HG02759 (cell line): Measurements from ENCODE around the gene TBC1D9B.

Experiments
- ATAC-seq: cut with Tn5 transposase; IDR thresholded peaks from one replicate; pipeline ENCODE4 v1.9.1; 2021; ENCODE audit warnings: mild to moderate bottlenecking, moderate library complexity; ENCODE audit not compliant: unreplicated experiment

TBC1D9B gene

DNA sequence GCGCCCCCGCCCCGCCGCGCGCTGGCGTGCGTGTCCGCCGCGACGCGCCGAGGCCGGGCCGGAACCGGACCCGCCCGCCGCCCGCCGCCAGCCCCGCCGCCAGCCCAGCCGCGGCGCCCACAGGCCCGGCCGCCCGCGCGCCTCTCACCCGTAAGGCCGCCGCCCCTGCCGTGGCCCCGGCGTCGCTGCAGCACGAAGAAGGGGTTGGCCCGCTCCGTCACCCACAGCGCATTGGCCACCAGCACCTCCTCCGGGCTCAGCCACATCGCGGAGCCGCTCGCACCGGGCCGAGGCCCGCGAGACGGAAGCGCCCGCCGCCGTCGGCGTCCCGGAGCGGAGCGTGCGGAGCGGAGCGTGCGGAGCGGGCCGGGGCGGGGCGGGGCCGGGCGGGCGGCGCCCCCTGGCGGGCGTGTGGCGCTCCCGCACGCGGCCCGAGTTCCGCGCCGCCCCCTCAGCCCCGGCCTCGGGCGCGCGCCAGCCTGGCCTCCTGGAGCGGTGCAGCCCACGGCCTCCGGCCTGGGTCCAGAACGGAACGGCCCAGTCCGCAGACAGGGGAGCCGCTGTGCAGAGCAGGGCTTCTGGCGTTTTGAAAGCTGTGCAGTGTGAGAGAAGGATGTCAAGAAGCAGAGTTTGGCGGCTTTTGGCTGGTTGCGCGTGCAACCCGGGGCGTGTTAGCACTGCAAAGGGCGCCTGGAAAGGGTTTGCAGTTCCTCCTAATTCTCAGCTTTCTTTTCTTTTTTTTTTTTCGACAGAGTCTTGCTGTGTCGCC is at the start of gene TBC1D9B:
Gene TBC1D9B, minus strand, starts transcription at position 342 of the 769 bp plus-strand sequence. Its CDS starts 76 bp downstream, at position 266.
- peak; percentile 92 for ATAC-seq

DNA sequence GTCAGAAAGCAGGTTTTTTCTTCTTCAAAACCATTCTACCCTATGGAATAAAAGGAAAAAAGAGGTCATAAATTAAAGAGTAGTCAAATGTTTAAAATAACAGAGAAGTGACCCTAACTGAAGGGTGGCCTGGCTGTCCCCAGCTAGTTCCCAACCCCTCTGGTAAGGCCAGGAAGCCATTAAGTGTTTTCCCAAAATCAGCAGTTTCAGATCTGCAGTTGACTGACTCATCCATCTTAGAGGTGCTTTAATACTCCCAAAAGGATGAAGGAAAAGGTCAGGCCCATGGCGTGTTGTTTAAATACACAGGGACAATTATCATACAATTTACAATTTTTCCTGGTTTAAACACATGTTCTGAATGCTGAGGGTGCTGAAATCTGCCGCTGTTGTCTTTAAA is 47.9 kb upstream of the TBC1D9B start:
- no peak for ATAC-seq

DNA sequence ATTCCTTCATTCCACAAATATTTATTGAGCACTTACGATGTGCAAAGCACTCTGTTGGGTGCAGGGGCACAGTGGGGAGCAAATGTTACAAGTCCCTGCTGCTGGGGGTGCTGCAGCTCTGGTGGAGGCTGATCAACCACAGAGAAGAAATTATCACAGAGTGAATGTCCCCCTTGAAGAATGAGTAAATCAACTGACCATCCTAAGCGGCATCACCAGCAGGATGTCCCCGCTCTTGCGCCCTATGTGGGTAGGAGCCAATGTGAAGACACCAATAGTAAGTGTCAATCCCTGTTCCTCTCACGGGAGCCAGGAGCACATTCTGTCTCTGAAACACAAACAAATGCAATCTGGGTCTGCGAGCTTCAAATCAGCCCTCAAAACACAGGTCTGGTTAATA is 47.4 kb upstream of the TBC1D9B start:
- no peak for ATAC-seq

DNA sequence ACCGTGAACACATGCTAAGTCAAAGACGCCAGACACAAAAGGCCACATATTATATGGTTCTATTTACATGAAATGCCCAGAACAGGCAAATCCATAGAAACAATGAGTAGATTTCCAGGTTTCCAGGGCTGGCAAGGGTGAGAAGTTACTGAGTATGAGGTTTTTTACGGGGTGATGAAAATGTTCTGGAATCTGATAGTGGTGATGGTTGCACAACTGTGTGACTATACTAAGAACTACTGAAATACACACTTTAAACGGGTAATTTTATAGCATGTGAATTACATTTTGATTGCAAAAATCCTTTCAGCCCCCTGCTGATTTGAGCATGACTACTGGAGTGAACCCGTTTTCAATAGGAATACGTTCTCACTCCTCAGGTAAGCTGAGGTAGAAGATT is 46.7 kb upstream of the TBC1D9B start:
- no peak for ATAC-seq

DNA sequence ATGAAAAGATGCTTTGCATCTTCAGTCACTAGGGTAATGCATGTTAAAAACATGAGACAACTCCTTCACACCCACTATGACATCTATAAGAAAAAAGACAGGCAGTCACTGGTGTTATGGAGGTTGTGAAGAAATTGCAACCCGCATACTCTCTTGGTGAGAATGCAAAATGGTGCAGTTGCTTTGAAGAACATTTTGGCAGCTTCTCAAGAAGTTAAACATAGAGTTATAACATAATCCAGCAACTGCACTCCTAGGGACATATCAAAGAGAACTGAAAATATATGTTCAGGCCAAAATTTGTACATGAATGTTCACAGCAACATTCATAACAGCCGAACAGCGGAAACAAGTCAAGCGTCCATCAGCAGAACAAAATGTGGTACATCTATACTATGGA is 46.3 kb upstream of the TBC1D9B start:
- no peak for ATAC-seq

DNA sequence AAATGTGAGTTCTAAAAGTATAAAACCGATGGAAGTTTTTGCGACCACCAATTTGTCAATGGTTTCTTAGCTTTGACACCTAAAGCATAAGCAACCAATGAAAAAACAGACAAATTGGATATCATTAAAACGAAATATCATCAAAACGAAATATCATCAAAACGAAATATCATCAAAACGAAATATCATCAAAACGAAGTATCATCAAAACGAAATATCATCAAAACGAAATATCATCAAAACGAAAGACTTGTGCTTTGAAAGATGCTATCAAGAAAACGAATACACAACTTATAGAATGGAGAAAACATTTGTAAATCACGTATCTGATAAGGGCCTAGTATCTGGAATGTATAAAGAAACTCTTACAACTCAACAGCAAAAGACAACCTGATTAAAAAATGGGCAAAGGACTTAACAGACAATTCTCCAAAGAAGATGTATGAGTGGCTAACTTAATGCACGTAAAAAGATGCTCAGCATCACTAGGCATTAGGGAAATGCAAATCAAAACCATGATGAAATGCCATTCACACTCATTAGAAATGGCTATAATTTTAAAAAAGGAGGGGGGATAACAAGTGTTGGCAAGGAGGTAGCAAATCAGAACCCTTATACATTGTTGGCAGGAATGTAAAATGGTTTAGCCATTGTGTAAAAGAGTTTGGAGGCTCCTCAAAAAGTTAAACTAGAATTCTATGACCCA is 29.4 kb upstream of the TBC1D9B start:
- no peak for ATAC-seq

DNA sequence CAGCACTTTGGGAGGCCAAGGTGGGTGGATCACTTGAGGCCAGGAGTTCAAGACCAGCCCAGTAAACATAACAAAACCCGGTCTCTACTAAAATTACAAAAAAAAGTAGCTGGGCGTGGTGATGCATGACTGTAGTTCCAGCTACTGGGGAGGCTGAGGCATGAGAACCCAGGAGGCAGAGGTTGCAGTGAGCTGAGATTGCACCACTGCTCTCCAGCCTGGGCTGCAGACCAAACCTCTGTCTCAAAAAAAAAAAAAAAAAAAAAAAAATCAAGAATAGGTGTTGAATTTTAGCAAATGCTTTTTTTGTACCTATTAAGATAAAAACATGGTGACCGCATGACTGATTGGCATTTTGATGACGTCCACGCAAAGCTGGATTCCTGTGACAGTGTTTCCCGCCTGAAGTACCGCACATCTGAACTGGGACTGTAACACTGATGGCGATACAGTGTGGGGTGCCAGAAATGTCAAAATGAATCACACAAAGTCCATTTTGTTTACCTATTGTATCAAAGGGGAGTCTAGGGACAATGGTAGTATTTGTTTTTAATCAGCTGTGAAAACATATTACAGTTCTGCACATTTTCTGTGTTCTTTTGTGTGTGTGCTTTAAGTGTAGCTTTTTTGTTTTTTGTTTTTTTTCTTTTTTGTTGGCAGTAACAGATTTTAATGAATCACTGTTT is 23.2 kb upstream of the TBC1D9B start:
- no peak for ATAC-seq

DNA sequence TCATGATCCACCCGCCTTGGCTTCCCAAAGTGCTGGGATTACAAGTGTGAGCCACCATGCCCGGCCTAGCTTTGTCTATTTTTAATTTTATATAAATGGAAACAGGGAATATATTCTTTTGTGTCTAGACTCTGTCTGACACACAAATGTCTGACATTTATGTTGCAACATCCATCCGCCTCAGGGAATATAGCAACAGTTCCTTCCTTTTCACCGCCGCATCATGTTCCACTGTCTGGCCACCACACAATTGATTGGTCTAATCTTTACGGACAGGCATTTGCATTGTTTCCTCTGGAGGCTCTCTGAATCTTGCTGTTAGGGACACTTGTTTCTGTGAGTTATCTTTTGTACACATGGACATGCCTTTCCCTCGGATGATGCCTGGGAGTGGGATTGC is 20.1 kb upstream of the TBC1D9B start:
- no peak for ATAC-seq

DNA sequence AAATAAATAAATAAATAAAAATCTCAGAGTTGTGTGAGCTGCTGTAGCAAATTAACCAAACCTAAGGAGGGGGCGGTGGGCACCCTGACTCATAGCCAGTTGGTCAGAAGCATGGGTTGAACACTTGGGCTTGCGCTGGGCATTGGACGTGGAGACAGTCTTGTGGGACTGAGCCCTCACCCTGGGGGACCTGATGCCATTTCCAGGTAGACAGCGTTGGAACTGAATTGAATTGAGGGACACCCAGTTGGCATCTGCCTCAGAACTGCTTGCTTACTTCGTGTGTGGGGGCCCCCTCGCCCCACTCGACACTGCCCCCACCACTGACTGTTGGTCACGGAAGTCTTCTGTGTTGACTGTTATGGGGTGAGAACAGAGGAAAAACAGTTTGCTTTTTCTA is 19.0 kb upstream of the TBC1D9B start:
- no peak for ATAC-seq

DNA sequence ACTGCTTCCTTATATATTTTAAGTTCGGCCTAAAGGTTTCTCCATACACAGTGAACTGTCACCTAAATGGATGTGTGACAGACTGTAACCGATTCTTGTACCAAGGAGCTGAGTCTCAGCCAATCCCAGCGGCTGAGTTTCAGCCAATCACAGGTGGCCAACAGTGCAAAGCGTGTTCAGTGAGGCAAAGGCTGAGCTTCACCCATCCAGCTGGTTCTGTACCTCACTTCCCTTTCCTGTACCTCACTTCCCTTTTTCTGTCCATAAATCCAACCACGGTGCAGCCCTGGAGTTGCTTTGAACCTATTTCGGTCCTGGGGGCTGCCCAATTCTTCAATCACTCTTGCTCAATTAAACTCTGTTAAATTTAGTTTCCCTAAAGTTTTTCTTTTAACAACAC is 15.7 kb upstream of the TBC1D9B start:
- no peak for ATAC-seq

DNA sequence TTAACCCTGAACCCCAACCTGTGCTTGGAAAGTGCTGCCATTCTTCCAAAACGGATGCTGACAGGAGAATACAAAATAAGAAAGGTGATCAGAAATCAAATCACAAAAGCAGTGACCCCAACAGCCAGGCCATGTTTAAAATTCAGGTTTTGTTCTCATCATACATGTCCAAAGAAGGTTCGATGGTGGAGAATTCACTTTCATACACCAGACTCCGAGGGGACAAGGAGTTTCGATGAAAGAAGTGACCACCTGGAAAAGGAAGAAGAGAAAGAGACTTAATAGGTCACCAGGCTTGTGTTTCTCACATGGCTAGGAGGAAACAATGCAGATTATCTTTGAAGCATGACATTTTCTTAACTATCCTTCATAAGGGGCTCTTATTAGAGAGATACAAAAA is 12.5 kb upstream of the TBC1D9B start:
- no peak for ATAC-seq

DNA sequence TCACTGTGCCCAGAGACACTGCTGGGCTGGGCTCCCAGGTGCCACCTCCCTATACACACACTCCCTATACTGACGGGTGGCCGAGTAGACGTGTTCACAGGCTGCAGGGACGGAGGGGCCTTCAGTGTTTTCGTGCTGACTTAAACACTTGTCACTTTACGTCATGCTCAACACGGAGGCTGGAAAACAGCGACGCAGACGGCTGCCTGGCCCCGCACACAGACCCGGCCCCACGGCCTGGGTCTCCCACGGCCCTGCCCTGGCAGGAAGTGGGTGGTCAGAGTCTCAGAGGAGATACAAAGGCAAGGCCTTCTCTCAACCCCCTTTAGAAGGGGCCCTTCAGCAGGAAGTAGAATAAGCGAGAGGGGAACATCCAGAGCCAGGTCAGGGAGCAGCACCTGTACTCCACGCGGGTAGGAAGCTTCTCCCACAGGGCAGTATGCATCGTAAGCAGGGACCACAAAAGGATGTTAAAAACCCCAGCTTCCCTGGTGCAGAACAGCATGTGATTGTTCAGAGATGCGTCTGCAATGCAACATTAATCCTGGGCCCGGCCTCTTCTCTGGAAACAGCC is 11.9 kb upstream of the TBC1D9B start:
- ATAC-seq: no peak

DNA sequence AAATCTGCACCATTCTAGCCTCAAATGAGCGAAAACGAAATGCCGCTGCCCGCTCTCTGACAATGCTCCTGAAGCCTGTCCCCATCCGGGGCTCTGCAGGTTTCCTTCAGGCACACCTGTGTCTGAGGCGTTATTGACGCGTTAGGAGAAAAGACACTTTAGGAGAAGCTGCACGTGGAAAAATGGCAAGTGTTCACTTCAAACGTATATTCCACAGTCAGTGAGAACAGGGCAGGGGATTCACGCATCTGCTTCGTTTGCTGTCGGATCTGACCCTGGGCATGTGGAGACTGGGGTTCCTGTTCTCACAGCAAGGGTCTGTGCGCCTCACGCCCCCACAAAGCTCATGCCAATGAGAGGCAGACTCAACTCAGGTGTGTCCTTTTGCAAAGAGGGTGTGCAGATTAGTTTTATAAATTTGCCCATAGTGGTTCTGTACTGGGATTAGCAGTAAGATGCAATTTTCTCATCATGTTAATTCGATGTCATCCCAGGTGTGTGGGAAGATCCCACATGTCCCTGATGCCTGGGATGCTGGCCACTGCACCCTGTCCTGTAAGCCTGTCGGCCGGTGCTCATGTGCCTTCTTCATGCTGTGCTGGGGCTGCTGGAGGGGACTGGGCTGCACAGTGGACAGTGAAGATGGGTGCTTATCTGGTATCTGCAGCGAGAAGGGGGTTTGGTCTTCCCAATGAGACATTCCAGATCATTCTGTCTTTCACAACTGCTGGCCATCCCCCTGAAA is 11.2 kb upstream of the TBC1D9B start:
- no peak for ATAC-seq

DNA sequence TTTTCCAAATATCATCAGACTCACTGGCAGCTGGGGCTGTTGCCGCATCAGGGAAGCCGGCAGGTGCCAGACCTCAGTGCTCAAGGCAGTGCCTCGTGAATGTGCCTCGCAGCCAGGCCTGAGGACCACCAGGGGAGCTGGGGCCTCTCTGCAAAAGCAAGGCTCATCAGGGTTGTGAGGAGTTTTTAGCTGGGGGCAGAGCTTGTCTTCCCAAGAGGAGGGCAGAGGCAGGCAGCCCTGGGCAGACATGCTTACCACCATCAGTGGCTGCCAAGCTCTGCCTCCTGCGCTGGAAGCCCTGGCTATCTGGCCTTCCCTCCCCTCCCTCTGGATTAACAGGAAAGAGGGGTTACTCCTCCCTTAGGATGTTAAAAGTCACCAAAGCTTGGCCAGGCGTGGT is 8.8 kb upstream of the TBC1D9B start:
- ATAC-seq: no peak

DNA sequence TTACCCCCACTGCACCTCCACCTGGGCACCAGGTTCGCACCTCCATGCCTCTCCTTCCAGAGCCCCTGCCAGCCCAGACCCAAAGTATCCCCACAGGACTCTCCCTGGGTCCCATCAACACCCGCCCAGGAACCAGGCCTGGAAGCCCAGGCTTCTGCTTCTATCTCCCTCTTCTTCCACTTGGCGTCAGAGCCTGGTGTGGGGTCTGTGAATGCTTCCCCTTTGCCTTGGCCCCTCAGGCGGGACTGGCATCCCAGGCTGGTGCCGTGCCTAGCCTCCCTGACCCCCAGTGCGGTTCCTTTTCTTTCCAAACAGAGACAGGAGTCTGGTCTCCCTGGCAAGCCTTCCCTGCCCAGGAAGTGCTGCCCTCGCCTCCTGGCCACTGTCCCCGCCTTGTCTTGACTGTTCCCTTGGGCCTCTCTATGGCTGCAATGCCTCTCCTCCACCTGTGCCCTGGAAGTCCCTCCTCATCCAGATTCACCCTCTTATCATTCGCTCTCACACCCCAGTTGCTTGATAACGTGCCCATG is 7.8 kb upstream of the TBC1D9B start:
- no peak for ATAC-seq

DNA sequence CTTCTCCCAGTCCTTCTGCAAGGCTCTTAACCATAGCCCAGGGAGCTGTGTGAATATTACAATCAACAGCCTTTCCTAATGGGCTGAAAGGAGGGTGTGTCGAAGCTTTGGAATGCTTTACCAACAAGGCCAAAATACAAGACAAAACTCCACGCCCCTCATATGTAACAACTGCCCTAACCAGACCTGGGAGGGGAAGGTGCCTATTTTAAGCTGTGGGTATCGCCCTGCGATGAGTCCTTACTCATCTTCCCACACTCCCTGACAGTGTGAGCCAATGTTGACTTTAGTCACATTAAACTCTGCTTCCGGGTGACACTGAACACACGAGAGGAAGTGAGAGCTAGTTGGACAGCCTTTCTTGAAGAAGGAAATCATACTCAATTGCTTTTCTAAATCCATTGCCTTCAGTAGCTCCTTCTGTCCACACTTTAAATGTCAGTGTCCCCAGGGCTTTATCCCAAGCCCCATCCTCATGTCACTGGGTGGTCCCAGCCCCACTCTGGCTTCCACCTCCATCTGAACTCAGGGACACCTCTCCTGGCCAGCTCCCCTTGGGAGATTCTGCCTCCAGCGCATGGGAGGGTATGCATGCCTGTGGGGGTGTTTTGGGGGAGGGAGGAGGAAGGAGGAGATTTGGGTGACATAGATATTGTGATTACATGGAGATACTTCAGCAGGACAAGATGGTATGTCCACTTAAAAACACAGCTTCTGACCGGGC is 6.5 kb upstream of the TBC1D9B start:
- ATAC-seq: no peak

DNA sequence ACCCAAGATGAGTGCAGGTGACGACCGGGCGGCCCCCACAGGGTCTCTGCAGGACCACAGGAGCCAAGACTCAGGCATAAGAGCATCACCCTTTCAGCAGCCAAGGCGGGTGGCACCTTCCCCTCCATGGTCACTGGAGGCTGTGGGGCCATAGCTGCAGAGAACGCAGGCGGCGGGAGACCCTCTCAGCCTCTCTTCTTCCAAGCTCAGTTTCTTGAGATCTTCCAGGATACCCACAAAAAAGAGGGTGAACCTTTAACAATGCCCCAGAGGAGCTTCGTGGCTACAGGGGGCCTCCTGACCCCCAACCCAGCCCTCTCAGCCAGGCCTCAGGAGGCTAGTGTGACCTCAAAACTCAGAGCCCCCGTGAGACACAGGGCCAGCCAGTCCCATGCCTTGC is 5.8 kb upstream of the TBC1D9B start:
- ATAC-seq: no peak

DNA sequence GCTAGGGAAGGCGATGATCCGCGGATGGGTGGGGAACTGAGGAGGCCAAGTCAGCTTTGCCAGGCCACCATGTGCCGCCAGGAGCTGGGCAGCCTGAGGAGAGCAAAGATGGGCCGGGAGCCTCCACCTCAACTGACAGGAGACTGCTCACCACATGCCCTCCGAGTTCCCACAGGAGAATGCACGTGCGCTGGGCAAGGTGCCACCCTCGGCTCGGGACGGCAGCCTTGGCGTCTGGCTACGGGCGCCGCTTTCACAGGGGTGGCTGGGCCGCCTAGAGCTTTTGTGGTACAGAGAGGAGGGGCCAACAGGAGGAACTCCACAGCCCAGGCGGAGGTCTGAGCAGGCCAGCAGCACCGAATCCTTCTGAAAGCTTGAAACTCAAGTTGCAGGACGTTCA is 5.3 kb upstream of the TBC1D9B start:
- ATAC-seq: no peak

DNA sequence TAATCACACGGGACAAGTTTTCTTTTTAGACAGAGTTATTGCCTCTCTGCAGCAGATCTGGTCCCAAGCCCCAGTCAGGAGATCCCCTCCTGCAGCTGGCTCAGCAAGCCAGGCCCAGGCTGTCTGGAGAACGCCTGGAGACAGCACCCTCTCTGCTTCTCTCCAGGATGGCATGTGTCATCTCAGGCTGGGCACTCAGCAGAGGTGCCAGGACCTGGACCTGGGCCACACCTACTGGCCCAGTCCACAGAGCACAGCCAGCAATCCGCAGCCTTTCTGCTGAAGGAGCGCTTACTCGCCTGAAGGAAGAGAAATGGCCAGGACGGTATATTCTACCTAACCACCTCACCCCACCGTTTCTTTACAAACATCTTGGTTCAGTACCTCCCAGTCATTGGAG is 4.7 kb upstream of the TBC1D9B start:
- no peak for ATAC-seq

DNA sequence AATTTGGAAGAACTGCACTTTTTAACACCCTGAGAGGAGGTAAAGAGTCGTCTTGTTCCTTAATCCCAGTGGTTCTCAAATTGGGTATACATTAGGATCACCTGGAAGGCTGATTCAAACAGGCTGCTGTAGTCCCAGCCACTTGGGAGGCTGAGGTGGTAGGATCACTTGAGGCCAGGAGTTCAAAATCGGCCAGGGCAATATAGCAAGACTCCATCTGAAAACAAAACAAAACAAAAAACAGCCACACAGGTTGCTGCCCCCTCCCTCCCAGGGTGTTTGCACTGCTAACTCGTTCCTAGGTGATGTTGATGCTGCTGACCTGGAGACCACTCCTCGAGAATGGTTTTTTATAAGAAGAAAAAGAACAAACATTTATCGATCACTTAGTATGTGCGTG is 1.5 kb upstream of the TBC1D9B start:
- ATAC-seq: no peak
